GM19455 (cell line): ENCODE measurements around the gene RASAL2.

Experiments
- ATAC-seq: cut with Tn5 transposase; IDR thresholded peaks from one replicate; pipeline ENCODE4 v1.9.1; 2021; ENCODE audit not compliant: unreplicated experiment

Gene RASAL2

DNA sequence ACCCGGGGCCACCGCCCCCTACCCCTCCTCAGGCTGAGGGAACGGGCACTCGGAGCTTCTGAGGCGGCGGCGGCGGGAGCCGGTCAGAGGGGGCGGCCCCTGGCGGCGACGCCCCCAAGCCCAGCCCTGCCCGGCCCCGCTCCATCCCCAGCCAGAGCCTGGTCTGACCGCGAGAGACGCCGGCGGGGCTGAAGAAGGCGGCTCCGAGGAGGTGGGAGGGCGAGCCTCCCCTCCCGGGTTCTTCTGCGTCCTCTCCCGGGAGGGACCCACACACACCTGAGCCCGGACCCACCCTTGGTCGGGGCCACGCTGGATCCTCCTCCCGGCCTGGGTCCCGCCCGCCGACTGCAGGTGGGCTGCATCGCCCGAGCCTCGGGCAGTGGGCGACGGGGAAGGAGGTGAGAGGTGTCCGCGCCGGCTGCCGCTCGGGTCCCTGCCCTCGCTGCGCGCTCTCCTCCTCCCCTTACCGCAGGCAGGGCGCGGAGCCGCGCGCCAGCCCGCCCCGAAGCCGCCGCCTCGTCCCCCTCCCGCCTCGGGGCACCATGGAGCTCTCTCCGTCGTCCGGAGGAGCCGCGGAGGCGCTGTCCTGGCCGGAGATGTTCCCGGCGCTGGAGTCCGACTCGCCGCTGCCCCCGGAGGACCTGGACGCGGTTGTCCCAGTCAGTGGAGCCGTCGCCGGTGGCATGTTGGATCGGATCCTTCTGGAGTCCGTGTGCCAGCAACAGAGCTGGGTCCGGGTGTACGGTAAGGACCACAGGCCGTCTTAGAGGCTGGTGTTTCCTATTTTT lies at the start of gene RASAL2:
RASAL2 (plus strand) TSS at position 154 of the 788 bp plus-strand sequence; CDS start at position 543, 389 bp downstream.
- ATAC-seq, result peak; percentile 46

DNA sequence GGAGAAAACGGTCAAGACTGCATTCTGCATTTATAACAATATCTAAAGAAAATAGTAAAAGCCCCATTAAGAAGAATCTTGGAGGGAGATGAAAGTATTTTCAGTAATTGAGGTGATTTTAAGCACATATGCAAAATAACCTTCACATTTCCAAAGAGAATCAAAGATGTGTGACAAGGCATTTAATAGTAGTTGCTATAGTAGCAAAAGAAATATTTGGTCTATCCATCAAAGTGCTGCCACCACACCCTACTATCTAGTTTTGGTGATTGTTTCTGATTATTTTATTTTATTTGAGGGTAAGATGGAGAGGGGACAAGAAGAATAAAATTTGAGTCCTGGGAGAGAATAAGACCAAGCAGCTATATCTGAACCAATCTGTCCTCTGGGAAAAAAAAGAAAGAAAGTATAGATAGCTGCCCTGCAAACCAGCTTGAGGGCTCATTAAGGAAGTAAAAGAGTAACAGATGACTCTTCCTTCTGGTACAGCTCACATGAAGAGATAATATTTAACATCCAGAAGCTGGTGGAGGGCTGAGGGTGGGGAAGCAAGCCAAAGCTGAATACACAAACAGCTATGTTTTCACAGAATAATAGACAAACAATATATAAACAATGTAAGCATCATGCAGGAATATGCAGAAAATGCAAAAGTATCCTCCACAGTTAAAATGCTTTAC lies 47.2 kb upstream of the RASAL2 start:
- no peak for ATAC-seq

DNA sequence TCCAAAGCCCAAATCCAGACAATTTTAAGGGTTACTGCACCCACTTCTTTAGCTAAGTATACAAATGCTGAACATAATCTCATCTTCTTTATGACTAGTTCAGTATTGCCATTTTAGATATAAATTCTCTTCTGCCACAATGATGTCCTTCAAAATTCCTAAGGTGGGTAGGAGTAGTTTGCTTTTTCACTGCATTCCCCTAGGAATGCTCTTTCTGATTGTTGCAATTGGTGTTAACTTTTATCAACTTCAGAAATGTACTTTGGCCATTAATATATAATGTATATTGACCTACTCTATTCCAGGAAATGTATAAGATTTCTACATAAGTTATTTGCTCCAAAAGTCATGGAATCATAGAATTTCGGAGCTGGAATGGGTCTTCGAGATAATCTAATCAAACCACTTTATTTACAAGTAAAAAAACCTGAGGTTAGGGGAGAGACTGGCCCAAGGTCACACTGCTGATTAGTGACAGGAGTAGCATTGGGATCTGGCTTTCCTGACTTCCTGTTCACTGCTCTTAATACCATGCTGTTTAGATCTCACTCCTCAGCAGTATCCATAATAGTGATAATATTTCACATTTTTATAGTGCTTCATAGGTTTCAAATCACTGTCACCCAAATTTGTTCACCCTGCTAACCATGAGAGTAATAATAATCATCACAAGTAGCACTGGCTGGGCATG lies 46.4 kb upstream of the RASAL2 start:
- ATAC-seq, result no peak

DNA sequence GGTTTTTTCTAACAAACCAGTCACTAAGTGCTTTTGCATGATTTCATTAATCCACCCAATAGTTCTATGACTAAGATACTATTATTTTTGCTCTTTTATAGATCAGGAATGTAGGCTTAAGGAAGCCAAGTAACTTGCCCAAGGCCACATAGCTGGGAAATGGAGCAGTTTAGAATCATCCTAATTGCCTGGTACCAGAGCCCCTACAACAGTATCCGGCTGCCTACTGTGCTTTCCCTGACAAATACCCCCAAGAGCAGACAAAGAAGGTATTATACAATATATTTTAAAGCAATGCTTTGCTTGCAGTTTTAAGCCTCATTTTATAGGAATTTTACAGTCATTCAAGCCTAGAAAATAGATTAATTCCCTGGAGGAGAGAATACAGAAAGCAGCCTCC lies 45.5 kb upstream of the RASAL2 start:
- no peak for ATAC-seq

DNA sequence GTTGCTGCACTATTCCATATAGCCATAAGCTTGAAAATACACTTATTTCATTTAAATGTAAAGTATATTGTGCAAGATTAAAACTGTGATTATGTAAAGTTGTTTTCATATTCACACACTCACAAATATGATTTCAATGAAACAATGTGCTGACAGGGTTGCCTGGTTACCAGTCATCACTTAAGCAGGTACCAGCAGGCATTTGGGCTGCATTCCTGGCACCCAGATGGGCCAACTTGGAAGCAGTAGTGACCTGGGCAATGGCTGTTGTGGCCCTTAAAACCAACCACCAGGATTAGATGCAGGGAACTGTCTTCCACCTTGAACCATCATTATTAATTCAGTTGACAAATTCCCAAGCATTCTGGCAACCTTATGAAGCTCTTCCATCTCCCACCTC lies 45.0 kb upstream of the RASAL2 start:
- no peak for ATAC-seq

DNA sequence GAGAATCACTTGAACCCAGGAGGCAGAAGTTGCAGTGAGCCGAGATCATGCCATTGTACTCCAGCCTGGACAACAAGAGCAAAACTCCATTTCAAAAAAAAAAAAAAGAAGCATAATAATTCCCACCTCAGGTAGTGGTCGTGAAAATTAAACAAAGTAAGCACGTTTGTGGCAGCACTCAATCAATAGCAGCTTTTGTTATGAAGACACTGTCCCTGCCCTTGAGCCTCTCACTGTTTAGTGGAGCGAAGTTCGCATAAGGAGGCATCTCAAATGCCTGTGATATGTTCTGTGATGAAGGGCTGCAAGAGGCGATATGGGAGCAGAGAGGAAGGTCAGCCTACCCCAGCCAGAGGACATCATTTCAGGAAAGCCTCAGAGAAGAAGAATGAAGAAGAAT lies 43.8 kb upstream of the RASAL2 start:
- no peak for ATAC-seq

DNA sequence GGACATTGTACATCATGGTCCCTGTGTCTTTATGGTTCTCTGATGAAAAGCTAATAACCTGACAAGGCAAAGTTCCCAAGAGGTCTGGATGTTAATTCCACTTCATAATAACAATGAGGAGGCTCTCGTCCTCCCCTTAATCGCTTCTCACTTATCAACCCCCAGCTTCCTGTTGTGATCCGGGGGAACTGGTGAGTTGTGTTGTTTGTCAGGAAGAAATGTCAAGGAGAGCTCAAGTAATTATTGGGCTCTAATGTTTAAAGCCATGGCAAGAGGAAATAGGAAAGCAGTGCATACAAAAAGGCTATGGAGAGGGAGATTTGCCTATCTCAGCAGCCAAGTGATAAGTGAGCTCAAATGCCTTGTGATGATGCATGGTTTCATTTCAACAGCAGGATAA lies 42.8 kb upstream of the RASAL2 start:
- no peak for ATAC-seq

DNA sequence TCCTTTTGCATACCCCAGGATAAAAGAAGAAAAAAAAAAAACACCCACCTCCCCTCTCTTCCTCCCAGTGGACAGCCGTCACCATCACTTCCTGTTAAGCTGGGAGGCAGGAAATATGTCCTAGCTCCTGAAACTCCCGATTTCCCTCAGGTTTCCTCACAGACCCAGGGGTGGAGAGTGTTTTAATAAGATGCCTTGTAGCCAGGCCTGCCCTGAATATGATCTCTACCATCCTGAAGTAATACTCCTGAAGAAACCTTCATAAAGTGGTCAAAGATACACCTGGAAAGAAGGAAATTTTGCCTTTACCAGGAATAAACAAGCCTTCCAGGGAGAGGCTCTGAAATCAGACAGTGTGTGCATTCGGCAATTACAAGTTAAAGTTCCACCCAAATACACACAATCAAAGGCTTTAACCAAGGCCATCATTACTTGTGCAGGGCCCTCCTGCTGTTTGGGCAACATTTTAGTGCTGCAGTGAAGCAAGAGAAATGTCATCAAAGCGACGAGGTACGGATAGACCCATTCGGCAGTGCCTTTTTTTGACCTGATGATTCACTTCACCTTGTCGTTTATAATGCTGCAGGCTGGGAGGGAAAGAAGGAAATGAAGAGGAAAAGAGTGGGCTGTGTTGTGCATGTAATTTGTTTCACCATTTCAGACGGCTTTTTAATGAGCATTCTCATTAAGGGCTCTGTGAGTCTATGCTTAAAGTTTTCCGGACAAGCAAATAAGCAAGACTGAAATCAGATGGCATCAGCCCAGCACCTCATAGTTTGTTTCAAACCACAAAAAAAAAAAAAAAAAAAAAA lies 41.0 kb upstream of the RASAL2 start:
- ATAC-seq, result no peak

DNA sequence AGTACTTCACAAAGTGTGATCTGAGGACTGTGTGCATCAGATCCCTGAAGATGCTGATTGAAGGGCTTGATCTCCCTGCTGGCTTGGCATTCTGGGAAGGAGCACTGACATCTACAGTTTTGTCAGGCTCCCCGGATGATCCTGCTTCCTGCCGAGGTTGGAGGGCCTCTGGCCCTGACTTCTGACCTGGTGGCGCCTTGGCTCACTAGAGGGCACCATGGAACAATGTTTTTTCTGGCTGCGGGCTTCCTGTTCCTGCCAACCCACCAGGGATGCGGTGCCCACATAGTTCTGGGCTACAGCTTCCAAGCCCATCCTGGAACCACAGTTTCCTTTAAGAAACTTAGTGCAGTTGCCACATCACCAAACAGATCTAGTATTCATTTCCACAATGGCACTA lies 38.8 kb upstream of the RASAL2 start:
- ATAC-seq, result no peak

DNA sequence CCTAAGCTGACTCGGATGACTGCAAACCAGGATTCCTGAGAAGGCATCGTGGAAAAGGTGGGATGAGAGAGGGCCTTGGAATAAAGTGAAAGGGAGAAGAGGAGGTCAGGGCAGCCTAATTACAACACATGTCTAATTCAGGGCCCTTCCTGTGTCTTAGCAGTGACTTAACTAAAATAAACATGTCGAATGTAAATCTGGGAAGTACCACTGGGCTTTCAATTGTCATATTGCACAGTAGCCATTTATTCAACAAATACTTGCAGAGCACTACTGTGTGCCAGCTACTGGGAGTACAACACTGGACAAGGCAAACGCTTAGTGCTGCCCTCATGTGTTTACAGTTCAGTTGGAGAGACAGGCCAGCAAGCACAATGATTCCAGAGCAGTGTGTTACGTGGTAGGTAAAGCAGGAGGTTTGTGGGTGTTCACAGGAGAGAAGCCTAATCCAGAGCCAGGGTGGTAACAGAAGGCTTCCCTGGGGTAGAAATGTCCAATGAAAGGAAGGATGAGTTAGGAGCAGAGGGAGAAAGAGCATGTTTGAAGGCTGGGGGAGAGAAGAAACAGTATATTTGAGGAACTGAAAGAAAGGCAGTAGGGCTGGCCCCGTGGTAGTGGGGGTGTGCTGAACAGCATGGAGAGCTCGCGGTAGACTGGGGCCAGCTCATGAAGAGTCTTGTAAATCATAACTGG lies 38.0 kb upstream of the RASAL2 start:
- ATAC-seq, result peak; percentile 88

DNA sequence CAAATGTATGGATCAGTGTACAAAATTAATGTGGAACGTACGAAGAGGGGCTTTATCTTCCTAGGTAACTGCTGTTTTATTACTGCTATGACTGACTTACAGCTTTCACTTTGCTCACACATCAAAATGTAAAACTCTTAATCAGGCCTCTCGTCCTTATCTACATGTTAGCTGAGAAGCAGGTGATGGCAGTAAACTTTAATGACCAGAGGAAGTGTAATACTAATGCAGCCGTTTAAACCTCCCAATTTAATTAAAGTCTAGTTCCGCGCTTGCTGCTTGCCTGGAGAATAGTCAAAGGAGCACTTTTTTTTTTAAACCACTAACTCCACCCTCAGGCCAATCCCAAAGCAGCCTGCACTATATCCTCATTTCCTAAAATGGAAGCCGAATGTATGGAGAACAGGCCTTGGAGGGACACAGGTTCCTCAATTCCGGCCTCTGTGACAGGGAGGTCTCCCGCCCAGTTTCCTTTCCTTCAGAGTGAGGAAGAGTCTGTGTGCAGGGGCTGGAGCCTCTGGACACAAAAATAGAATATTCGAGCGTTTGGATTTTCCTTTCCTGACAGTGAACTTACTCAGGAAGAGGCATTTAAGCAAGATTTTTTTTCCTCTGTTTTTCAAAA lies 36.7 kb upstream of the RASAL2 start:
- no peak for ATAC-seq

DNA sequence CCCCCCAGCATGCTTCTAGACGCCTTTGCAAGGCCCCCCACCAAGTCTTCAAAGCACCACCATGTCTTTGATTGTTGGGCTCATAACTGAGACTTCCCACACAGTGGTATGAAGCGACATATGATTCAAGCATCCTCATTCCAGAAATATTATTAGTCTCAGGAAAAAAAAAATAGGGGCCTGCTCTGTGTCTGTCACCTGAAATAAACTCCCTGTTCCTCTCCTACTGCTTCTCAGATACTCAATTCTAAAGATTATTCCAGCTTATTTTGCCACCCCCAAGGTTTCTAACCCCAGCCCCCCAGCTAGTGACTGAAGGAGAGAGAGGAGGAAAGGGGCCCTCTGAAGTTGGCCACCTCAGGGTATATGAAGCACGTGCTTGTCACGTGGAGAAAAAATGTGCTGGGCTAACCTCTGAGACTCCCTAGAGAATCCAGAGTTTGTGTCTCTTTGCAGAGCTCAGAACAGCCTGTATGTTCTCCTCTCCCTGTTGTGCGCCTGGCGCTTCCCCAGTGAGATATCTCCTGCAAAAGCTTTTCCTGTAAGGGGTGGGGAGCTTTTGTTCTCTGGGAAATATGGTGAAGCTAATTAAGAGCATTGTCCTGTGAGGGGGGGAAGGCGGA lies 35.9 kb upstream of the RASAL2 start:
- ATAC-seq, result no peak

DNA sequence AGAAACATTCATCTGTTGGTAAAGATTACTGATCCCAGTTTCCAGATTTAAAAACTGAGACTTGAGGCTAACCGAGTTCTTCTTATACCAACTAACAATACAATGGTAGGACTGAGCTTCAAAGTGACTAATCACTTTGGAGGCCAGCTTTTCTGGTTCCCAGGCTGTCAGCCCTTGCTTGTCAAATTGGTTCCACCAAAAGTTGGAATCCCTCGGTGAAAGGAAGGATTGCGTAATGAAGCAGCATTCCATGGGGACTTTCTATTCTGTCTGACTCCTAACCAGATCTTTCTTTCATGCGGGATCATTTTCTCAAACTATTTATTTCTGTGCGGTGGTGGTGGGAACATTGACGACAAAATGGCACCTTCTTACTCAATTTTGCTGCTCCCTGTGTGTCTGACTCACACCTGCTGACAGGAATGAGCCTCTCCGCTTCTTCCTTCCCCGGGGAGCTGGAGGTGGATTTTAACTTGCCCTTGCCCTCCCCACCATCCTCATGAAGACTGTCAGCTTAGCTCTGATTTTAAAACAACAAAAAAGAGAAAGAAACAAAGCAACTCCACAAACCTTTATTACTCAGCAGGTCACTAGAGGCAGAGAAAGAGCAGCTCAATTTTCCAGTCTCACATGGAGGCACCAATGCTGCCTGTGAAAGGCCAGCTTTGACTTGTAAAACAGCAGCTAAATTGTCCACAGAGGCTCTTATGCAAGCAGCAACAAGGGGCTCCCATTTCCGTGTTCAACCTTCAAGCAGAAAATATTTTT lies 32.9 kb upstream of the RASAL2 start:
- no peak for ATAC-seq

DNA sequence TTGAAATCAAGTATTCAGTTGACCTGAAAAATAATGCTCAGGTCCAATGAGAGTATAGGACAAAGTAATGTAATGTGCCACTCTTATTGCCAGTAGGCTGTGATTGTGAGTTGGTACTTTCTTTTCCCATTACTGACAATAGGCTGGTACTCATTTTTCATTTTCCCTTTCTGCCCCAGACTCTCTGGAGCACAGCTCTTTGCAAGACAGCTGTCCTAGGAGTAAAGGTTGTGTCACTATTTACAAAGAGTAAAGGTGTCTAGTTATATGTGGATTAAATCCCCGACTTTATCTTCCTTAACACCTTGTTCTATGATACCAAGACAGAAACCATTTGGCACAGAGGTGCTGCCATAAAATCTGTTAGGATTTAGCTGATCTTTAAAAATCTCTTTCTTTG lies 32.3 kb upstream of the RASAL2 start:
- ATAC-seq, result no peak

DNA sequence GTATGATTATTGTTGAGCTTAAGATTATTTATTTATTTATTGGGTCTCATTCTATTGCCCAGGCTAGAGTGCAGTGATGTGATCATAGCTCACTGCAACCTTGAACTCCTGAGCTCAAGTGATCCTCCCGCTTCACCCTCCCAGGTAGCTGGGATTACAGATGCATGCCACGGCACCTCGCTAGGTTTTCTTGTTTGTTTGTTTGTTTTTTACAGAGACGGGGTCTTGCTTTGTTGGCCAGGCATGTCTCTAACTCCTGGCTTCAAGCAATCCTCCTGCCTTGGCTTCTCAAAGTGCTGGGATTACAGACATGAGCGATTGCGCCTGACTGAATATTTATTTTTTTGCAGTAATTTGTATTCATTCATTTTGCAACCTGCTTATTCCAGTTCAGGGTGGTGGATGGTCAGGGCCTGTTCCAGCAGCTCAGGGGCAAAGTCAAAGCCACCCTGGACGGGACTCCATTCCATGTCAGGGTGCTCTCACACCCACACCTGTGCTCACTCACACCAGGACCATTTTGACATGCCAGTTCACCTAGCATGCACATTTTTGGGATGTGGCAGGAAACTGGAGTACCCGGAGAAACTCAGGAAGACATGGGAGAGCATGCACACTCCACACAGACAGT lies 29.6 kb upstream of the RASAL2 start:
- no peak for ATAC-seq

DNA sequence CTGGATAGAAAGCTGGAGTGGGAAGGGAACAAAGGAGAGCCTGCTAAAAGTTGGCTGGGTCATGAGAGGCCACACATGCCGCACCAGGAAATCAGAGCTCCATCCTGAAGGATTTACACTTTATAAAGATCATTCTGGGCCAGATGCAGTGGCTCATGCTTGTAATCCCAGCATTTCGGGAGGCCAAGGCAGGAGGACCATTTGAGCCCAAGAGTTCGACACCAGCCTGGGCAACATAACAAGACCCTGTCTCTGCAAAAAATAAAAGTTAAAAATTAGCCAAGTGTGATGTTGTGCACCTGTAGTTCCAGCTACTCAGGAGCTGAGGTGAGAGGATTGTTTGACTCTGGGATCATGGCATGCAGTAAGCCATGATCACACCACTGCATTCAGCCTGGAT lies 28.7 kb upstream of the RASAL2 start:
- no peak for ATAC-seq

DNA sequence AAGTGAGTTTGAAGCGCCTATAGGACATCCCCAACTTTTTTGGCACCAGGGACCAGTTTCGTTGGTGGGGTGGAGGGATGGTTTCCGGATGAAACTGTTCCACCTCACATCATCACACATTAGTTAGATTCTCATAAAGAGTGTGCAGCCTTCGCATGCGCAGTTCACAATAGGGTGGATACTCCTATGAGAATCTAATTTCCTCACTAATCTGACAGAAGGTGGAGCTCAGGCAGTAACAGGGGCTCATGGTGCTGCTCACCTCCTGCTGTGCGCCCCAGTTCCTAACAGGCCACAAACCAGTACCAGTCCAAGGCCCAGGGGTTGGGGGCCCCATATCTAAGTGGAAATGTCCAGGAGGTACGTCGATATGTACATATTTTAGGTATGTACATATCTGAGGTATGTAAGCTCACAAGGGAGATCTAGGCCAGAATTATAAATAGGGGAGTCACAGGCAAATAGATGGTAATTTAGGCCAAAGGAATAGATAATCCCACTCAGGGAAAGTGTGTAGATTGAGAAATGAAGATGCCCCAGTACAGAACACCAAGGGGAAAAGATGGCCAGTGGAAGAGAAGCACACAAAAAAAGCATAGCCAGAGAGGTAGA lies 27.5 kb upstream of the RASAL2 start:
- no peak for ATAC-seq
